HepG2 (cell line): Measurements from ENCODE around the gene SLC25A27. TPM values are rescaled to one million over a fixed set of nuclear protein-coding genes. Genes with fewer than 3 reads are reported as not detected.

Experiments used
- ATAC-seq: fragments of 200-7000 bp; cut with Tn5 transposase; 3 replicates; pipeline ENCODE4 v1.9.1; 2020; ENCODE audit warnings: mild to moderate bottlenecking, moderate library complexity
- BruUV-seq: library from RNA; stranded (reverse); fragments of 400-500 nt; replicated peaks from 2 replicates; lab custom pipeline; 2021; lab: Mats Ljungman, UMichigan
- CTCF ChIA-PET: fragments of 300-600 bp; formaldehyde crosslinking; extraction: SDS; loops from one replicate; lab custom pipeline; 2021; ENCODE audit warnings: low total read pairs, inconsistent platforms, low intra/inter-chr PET ratio; lab: Yijun Ruan, JAX
- POLR2A ChIA-PET: fragments of 350-600 bp; sonication (Branson Sonifier 250); formaldehyde crosslinking; loops from one replicate; lab custom pipeline; 2020; ENCODE audit warnings: antibody characterized with exemption, inconsistent platforms; lab: Yijun Ruan, JAX
- DNase-seq: peaks from one replicate; pipeline ENCODE4 v3.0.0-alpha.2; 2015; ENCODE audit warnings: low spot score
- FAIRE-seq: peaks from 3 replicates; lab custom pipeline; 2011; peaks lifted over from hg19 to GRCh38; lab: Jason Lieb, UNC
- H2AFZ ChIP-seq: one replicate; pipeline ENCODE4 v1.6.1; 2011; ENCODE audit warnings: low read length, inconsistent platforms
- H3K27ac ChIP-seq: fragments of 300-600 bp; 3 replicates; pipeline ENCODE4 v1.8.0; 2011; ENCODE audit warnings: mixed run types, mild to moderate bottlenecking, mixed read lengths, low read length, inconsistent platforms; ENCODE audit not compliant: insufficient read depth; ENCODE audit errors: extremely low read length
- H3K27me3 ChIP-seq, 2 experiments: fragments of 200-600 bp in 1 of 2; 2 replicates in 1 of 2; 3 replicates in 1 of 2; pipeline versions ENCODE4 v1.6.0 to v1.8.0; 2011; ENCODE audit warnings: low read length in 2 of 2, mild to moderate bottlenecking in 2 of 2, moderate library complexity in 2 of 2, inconsistent platforms in 1 of 2; ENCODE audit not compliant: insufficient read depth in 2 of 2, control insufficient read depth in 1 of 2
- H3K36me3 ChIP-seq, 2 experiments: fragments of 200-600 bp in 1 of 2; replicated peaks in 1 of 2; 2 replicates in 1 of 2; 3 replicates in 1 of 2; pipeline versions ENCODE4 v1.5.1 to v1.8.0; 2011; ENCODE audit warnings: low read length in 2 of 2, inconsistent platforms in 1 of 2; ENCODE audit not compliant: insufficient read depth in 2 of 2, control insufficient read depth in 1 of 2
- H3K4me1 ChIP-seq: 2 replicates; pipeline ENCODE4 v1.5.1; 2012; ENCODE audit warnings: low read length, inconsistent platforms; ENCODE audit not compliant: insufficient read depth
- H3K4me2 ChIP-seq: 2 replicates; pipeline ENCODE4 v1.6.0; 2011; ENCODE audit warnings: low read depth, low read length, inconsistent platforms
- H3K4me3 ChIP-seq, 3 experiments: fragments of 200-600 bp in 1 of 3; sonication (generic), shearing (Covaris generic) in 1 of 3; replicated peaks in 1 of 3; 2 replicates each; pipeline ENCODE4 v1.5.1; 2011 to 2016; ENCODE audit warnings: low read length in 3 of 3, inconsistent platforms in 2 of 3, low read depth in 2 of 3, mild to moderate bottlenecking in 2 of 3, control low read depth in 1 of 3, mixed read lengths in 1 of 3; ENCODE audit not compliant: insufficient read depth in 1 of 3
- H3K79me2 ChIP-seq: one replicate; pipeline ENCODE4 v1.6.1; 2011; ENCODE audit warnings: low read length, inconsistent platforms; ENCODE audit not compliant: insufficient read depth
- H3K9ac ChIP-seq: 2 replicates; pipeline ENCODE4 v1.6.0; 2011; ENCODE audit warnings: mild to moderate bottlenecking, low read depth, low read length, inconsistent platforms; ENCODE audit not compliant: insufficient read depth
- H3K9me3 ChIP-seq: 2 replicates; pipeline ENCODE4 v1.5.1; 2012; ENCODE audit warnings: mild to moderate bottlenecking, low read length
- H4K20me1 ChIP-seq: 2 replicates; pipeline ENCODE4 v1.6.0; 2011; ENCODE audit warnings: inconsistent platforms, mild to moderate bottlenecking, low read length, moderate library complexity; ENCODE audit not compliant: insufficient read depth
- DMAP1 ChIP-seq: IDR thresholded peaks from 2 replicates; pipeline ENCODE4 v1.6.1; 2016
- HCFC1 ChIP-seq: fragments of 150-350 bp; IDR thresholded peaks from 2 replicates; pipeline ENCODE4 v1.6.1; 2014; ENCODE audit warnings: low read depth, low read length
- LCORL ChIP-seq, 2 experiments: fragments of 450-650 bp in 1 of 2; sonication (generic) in 1 of 2; formaldehyde crosslinking in 1 of 2; IDR thresholded peaks; 2 replicates each; pipeline versions ENCODE4 v1.5.0 to v1.6.1; 2017 to 2020; ENCODE audit warnings: antibody characterized with exemption in 1 of 2, missing genetic modification reagents in 1 of 2
- MAFK ChIP-seq, 2 experiments: IDR thresholded peaks in 1 of 2; conservative IDR thresholded peaks in 1 of 2; 2 replicates each; pipeline ENCODE4 v1.6.1; 2011; ENCODE audit warnings: improper control_type of control experiment in 2 of 2, low read length in 2 of 2
- MEF2D ChIP-seq: sonication (generic); formaldehyde crosslinking; IDR thresholded peaks from 2 replicates; pipeline ENCODE4 v1.5.1; 2020; ENCODE audit warnings: mild to moderate bottlenecking, missing genetic modification reagents
- TCF7 ChIP-seq: sonication (generic); IDR thresholded peaks from 2 replicates; pipeline ENCODE4 v1.6.1; 2016; ENCODE audit warnings: antibody characterized with exemption, low read depth
- WGBS: methylation state at CpG from one replicate; pipeline ENCODE4 v1.1.6; 2017; ENCODE audit warnings: low lambda C conversion rate; 5-methylcytosine and 5-hydroxymethylcytosine counted together
- in situ Hi-C: cut with HindIII; loops from 2 replicates; pipeline ENCODE4 v1.10.0; 2017; ENCODE audit warnings: low pct_unique_long_range_greater_than_20kb; ENCODE audit not compliant: extremely low pct_ligation_motif_present
- intact Hi-C: fragments of 100-400 bp; cut with micrococcal nuclease; formaldehyde crosslinking; loops from one replicate; pipeline ENCODE4 v1.10.0; 2022; ENCODE audit not compliant: unreplicated experiment
- polyA plus RNA-seq, 8 experiments: library from polyadenylated mRNA; depleted of rRNA in 3 of 8; stranded (reverse) in 7 of 8; unstranded in 1 of 8; fragments of >200 nt; fragmentation: Illumina TruSeq in 4 of 8; extraction: Trizol in 4 of 8; gene quantifications; 2 replicates each; pipeline versions ENCODE4 v1.2.1 to v1.2.3, GENCODE V29; 2011 to 2016; ENCODE audit warnings: low read depth in 4 of 8, missing spikeins in 1 of 8, mixed read lengths in 1 of 8; ENCODE audit not compliant: insufficient read depth in 1 of 8
- total RNA-seq, 5 experiments: library from RNA; depleted of rRNA; stranded (reverse); fragments of >200 nt; fragmentation: Illumina TruSeq; extraction: Trizol; gene quantifications; 2 replicates each; pipeline ENCODE4 v1.2.3, GENCODE V29; 2016; ENCODE audit warnings: low read depth in 1 of 5
- TF ChIP-seq, protein P1 (sequence below): fragments of 450-650 bp; IDR thresholded peaks from 2 replicates; pipeline ENCODE4 v1.6.1; 2017; ENCODE audit warnings: mild to moderate bottlenecking
- TF ChIP-seq, protein P2 (sequence below): sonication (generic); formaldehyde crosslinking; IDR thresholded peaks from 2 replicates; pipeline ENCODE4 v1.4.0; 2020; ENCODE audit warnings: missing genetic modification reagents, mild to moderate bottlenecking, borderline replicate concordance
- TF ChIP-seq, protein P3 (sequence below): sonication (generic); formaldehyde crosslinking; IDR thresholded peaks from 2 replicates; pipeline ENCODE4 v1.4.0; 2020; ENCODE audit warnings: missing genetic modification reagents
- TF ChIP-seq, protein P4 (sequence below): sonication (generic); formaldehyde crosslinking; IDR thresholded peaks from 2 replicates; pipeline ENCODE4 v1.4.0; 2020; ENCODE audit warnings: missing genetic modification reagents, low read depth, mild to moderate bottlenecking, borderline replicate concordance
- TF ChIP-seq, protein P5 (sequence below): sonication (generic); formaldehyde crosslinking; IDR thresholded peaks from 2 replicates; pipeline ENCODE4 v1.4.0; 2020; ENCODE audit warnings: missing genetic modification reagents

The SLC25A27 gene
- total and polyA plus RNA-seq, 2 of the 13 experiments (the other 11 are each of a cell fraction or from before 2014, with no cell fraction given): 0.46 to 1.3 TPM

DNA sequence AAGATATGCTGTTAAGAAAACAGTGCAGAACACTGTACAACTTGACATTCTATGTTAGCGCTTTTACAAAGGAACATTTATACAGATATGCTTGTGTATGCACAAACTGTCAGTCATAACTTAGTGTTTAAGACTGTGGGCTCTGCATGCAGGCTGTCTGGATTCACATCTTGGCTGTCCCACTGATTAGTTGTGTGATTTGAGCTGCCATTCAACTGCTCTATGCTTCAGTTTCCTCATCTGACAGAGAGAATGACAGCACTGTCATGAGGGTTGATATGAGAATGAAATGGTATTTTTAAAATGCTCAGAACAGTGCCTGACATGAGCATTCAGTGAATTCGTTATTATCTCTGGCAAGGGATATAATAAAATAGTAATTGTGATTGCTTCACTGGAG, 8.7 kb downstream of the SLC25A27 start:
- no peak overlapping the region for H3K9ac ChIP-seq
- H3K27ac ChIP-seq: no peak overlapping the region
- no peak overlapping the region for H3K4me2 ChIP-seq
- H3K36me3 ChIP-seq: no peaks in the 10 kb centered on the region
- H3K9me3 ChIP-seq: no peaks in the 10 kb centered on the region
- no peak for DNase-seq
- WGBS: 50% methylated on average over 2 of the region's 2 CpGs
- intact Hi-C loops: no loop called here
- no peak overlapping the region for H3K4me3 ChIP-seq
- no peaks in the 10 kb centered on the region; a peak in 1 of 5 replicates for H3K27me3 ChIP-seq
- no peak for FAIRE-seq
- H3K4me1 ChIP-seq: no peaks in the 10 kb centered on the region
- no peaks in the 10 kb centered on the region for H4K20me1 ChIP-seq
- no peak for ATAC-seq
- H3K79me2 ChIP-seq: no peaks in the 10 kb centered on the region
- in situ Hi-C loops: no loop called here
- POLR2A ChIA-PET: no interaction called here
- no peak overlapping the region for H2AFZ ChIP-seq
- no TSS peak for BruUV-seq
- CTCF ChIA-PET: no interaction called here
- TF ChIP-seq, protein P1, sequence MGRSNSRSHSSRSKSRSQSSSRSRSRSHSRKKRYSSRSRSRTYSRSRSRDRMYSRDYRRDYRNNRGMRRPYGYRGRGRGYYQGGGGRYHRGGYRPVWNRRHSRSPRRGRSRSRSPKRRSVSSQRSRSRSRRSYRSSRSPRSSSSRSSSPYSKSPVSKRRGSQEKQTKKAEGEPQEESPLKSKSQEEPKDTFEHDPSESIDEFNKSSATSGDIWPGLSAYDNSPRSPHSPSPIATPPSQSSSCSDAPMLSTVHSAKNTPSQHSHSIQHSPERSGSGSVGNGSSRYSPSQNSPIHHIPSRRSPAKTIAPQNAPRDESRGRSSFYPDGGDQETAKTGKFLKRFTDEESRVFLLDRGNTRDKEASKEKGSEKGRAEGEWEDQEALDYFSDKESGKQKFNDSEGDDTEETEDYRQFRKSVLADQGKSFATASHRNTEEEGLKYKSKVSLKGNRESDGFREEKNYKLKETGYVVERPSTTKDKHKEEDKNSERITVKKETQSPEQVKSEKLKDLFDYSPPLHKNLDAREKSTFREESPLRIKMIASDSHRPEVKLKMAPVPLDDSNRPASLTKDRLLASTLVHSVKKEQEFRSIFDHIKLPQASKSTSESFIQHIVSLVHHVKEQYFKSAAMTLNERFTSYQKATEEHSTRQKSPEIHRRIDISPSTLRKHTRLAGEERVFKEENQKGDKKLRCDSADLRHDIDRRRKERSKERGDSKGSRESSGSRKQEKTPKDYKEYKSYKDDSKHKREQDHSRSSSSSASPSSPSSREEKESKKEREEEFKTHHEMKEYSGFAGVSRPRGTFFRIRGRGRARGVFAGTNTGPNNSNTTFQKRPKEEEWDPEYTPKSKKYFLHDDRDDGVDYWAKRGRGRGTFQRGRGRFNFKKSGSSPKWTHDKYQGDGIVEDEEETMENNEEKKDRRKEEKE: no peak
- no peak for TF ChIP-seq TCF7
- no peak for TF ChIP-seq LCORL (IDR thresholded peaks at IDR 0.05)
- TF ChIP-seq LCORL (CRISPR knock-in tag; IDR thresholded peaks at IDR 0.05): no peak
- no peak for TF ChIP-seq MAFK (conservative IDR thresholded peaks at IDR 0.05 in 1 of 2, IDR thresholded peaks at IDR 0.05 in 1 of 2; ENCODE audit: low read length in 2 of 2)
- TF ChIP-seq, protein P2, sequence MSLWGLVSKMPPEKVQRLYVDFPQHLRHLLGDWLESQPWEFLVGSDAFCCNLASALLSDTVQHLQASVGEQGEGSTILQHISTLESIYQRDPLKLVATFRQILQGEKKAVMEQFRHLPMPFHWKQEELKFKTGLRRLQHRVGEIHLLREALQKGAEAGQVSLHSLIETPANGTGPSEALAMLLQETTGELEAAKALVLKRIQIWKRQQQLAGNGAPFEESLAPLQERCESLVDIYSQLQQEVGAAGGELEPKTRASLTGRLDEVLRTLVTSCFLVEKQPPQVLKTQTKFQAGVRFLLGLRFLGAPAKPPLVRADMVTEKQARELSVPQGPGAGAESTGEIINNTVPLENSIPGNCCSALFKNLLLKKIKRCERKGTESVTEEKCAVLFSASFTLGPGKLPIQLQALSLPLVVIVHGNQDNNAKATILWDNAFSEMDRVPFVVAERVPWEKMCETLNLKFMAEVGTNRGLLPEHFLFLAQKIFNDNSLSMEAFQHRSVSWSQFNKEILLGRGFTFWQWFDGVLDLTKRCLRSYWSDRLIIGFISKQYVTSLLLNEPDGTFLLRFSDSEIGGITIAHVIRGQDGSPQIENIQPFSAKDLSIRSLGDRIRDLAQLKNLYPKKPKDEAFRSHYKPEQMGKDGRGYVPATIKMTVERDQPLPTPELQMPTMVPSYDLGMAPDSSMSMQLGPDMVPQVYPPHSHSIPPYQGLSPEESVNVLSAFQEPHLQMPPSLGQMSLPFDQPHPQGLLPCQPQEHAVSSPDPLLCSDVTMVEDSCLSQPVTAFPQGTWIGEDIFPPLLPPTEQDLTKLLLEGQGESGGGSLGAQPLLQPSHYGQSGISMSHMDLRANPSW (CRISPR knock-in tag): no peak
- TF ChIP-seq, protein P3, sequence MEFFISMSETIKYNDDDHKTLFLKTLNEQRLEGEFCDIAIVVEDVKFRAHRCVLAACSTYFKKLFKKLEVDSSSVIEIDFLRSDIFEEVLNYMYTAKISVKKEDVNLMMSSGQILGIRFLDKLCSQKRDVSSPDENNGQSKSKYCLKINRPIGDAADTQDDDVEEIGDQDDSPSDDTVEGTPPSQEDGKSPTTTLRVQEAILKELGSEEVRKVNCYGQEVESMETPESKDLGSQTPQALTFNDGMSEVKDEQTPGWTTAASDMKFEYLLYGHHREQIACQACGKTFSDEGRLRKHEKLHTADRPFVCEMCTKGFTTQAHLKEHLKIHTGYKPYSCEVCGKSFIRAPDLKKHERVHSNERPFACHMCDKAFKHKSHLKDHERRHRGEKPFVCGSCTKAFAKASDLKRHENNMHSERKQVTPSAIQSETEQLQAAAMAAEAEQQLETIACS (CRISPR knock-in tag): no peak
- no peak for TF ChIP-seq MEF2D (CRISPR knock-in tag)
- TF ChIP-seq HCFC1: no peak
- TF ChIP-seq, protein P4, sequence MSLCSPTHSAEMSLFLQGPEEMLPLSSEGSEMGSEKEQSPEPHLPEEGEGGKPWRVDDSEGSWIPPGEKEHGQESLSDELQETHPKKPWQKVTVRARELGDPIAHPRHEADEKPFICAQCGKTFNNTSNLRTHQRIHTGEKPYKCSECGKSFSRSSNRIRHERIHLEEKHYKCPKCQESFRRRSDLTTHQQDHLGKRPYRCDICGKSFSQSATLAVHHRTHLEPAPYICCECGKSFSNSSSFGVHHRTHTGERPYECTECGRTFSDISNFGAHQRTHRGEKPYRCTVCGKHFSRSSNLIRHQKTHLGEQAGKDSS (CRISPR knock-in tag): no peak
- TF ChIP-seq DMAP1 (CRISPR knock-in tag): no peak
- TF ChIP-seq, protein P5, sequence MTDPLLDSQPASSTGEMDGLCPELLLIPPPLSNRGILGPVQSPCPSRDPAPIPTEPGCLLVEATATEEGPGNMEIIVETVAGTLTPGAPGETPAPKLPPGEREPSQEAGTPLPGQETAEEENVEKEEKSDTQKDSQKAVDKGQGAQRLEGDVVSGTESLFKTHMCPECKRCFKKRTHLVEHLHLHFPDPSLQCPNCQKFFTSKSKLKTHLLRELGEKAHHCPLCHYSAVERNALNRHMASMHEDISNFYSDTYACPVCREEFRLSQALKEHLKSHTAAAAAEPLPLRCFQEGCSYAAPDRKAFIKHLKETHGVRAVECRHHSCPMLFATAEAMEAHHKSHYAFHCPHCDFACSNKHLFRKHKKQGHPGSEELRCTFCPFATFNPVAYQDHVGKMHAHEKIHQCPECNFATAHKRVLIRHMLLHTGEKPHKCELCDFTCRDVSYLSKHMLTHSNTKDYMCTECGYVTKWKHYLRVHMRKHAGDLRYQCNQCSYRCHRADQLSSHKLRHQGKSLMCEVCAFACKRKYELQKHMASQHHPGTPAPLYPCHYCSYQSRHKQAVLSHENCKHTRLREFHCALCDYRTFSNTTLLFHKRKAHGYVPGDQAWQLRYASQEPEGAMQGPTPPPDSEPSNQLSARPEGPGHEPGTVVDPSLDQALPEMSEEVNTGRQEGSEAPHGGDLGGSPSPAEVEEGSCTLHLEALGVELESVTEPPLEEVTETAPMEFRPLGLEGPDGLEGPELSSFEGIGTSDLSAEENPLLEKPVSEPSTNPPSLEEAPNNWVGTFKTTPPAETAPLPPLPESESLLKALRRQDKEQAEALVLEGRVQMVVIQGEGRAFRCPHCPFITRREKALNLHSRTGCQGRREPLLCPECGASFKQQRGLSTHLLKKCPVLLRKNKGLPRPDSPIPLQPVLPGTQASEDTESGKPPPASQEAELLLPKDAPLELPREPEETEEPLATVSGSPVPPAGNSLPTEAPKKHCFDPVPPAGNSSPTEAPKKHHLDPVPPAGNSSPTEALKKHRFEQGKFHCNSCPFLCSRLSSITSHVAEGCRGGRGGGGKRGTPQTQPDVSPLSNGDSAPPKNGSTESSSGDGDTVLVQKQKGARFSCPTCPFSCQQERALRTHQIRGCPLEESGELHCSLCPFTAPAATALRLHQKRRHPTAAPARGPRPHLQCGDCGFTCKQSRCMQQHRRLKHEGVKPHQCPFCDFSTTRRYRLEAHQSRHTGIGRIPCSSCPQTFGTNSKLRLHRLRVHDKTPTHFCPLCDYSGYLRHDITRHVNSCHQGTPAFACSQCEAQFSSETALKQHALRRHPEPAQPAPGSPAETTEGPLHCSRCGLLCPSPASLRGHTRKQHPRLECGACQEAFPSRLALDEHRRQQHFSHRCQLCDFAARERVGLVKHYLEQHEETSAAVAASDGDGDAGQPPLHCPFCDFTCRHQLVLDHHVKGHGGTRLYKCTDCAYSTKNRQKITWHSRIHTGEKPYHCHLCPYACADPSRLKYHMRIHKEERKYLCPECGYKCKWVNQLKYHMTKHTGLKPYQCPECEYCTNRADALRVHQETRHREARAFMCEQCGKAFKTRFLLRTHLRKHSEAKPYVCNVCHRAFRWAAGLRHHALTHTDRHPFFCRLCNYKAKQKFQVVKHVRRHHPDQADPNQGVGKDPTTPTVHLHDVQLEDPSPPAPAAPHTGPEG (CRISPR knock-in tag): no peak
